Liver (tissue), 9 donors: ENCODE data around the gene EPB42. TPM values are rescaled to one million over a fixed set of nuclear protein-coding genes. Genes with fewer than 3 reads are reported as not detected.

Experiments
- DNase-seq: peaks from one replicate; pipeline ENCODE4 v3.0.0-alpha.2; 2017; ENCODE audit warnings: low spot score
- H3K27ac ChIP-seq, 2 donors: one replicate each; pipeline ENCODE4 v1.7.0; 2013; ENCODE audit warnings: inconsistent platforms in 2 of 2, low read length in 2 of 2, control low read depth in 1 of 2, low read depth in 1 of 2, mild to moderate bottlenecking in 1 of 2
- H3K27me3 ChIP-seq, 4 donors: one replicate each; pipeline versions ENCODE4 v1.6.1 to v1.7.0; 2013; ENCODE audit warnings: low read length in 3 of 4, inconsistent platforms in 1 of 4, mild to moderate bottlenecking in 1 of 4, moderate library complexity in 1 of 4; ENCODE audit not compliant: control insufficient read depth in 4 of 4, insufficient read depth in 4 of 4
- H3K36me3 ChIP-seq, 4 donors: one replicate each; pipeline versions ENCODE4 v1.6.1 to v1.7.0; 2013; ENCODE audit warnings: low read length in 3 of 4, mild to moderate bottlenecking in 3 of 4, low read depth in 1 of 4, moderate library complexity in 1 of 4; ENCODE audit not compliant: control insufficient read depth in 4 of 4, insufficient read depth in 3 of 4
- H3K4me1 ChIP-seq, 4 donors: one replicate each; pipeline versions ENCODE4 v1.6.1 to v1.7.0; 2013; ENCODE audit warnings: low read length in 3 of 4, mild to moderate bottlenecking in 3 of 4, moderate library complexity in 1 of 4; ENCODE audit not compliant: control insufficient read depth in 4 of 4, insufficient read depth in 4 of 4
- H3K4me3 ChIP-seq, 3 donors: one replicate each; pipeline versions ENCODE4 v1.6.1 to v1.7.0; 2013; ENCODE audit warnings: low read length in 3 of 3, control low read depth in 1 of 3, low read depth in 1 of 3, mild to moderate bottlenecking in 1 of 3
- H3K9ac ChIP-seq, 2 donors: one replicate each; pipeline ENCODE4 v1.7.0; 2013; ENCODE audit warnings: low read length in 2 of 2, mild to moderate bottlenecking in 2 of 2, moderate library complexity in 2 of 2, control low read depth in 1 of 2, low read depth in 1 of 2
- H3K9me3 ChIP-seq, 4 donors: one replicate each; pipeline versions ENCODE4 v1.6.1 to v1.7.0; 2013; ENCODE audit warnings: low read length in 3 of 4; ENCODE audit not compliant: control insufficient read depth in 4 of 4
- CTCF ChIP-seq: fragments of 150-350 bp; IDR thresholded peaks from 2 replicates; pipeline ENCODE4 v1.5.1; 2017; ENCODE audit warnings: improper control_type of control experiment, low read depth, low read length; ENCODE audit not compliant: missing input control
- EGR1 ChIP-seq, 2 donors: IDR thresholded peaks; 2 replicates each; pipeline ENCODE4 v1.6.1; 2016 to 2018; ENCODE audit warnings: antibody characterized with exemption in 2 of 2, low read depth in 2 of 2
- FOXA2 ChIP-seq: IDR thresholded peaks from 2 replicates; pipeline ENCODE4 v1.6.1; 2016; ENCODE audit warnings: antibody characterized with exemption
- GABPA ChIP-seq, 2 donors: IDR thresholded peaks in 1 of 2; conservative IDR thresholded peaks in 1 of 2; 2 replicates each; pipeline ENCODE4 v1.6.1; 2016; ENCODE audit warnings: antibody characterized with exemption in 2 of 2, mild to moderate bottlenecking in 1 of 2, moderate library complexity in 1 of 2
- HNF4A ChIP-seq, 2 donors: conservative IDR thresholded peaks; 2 replicates each; pipeline ENCODE4 v1.6.1; 2016; ENCODE audit warnings: antibody characterized with exemption in 2 of 2, mild to moderate bottlenecking in 2 of 2
- JUND ChIP-seq, 2 donors: IDR thresholded peaks; 2 replicates each; pipeline ENCODE4 v1.6.1; 2016; ENCODE audit warnings: antibody characterized with exemption in 2 of 2
- MAX ChIP-seq: IDR thresholded peaks from 2 replicates; pipeline ENCODE4 v1.6.1; 2016; ENCODE audit warnings: antibody characterized with exemption
- NR2F2 ChIP-seq: IDR thresholded peaks from 2 replicates; pipeline ENCODE4 v1.6.1; 2016; ENCODE audit warnings: antibody characterized with exemption
- REST ChIP-seq: IDR thresholded peaks from 2 replicates; pipeline ENCODE4 v1.6.1; 2016; ENCODE audit warnings: antibody characterized with exemption, mild to moderate bottlenecking
- RXRA ChIP-seq, 2 donors: IDR thresholded peaks; 2 replicates each; pipeline ENCODE4 v1.6.1; 2017 to 2018; ENCODE audit warnings: antibody characterized with exemption in 2 of 2, mild to moderate bottlenecking in 1 of 2
- SP1 ChIP-seq: IDR thresholded peaks from 2 replicates; pipeline ENCODE4 v1.6.1; 2018; ENCODE audit warnings: antibody characterized with exemption, mild to moderate bottlenecking
- TAF1 ChIP-seq: conservative IDR thresholded peaks from 2 replicates; pipeline ENCODE4 v1.6.1; 2016; ENCODE audit warnings: antibody characterized with exemption, mild to moderate bottlenecking
- YY1 ChIP-seq: IDR thresholded peaks from 2 replicates; pipeline ENCODE4 v1.6.1; 2016; ENCODE audit warnings: antibody characterized with exemption, mild to moderate bottlenecking
- ZBTB33 ChIP-seq: IDR thresholded peaks from 2 replicates; pipeline ENCODE4 v1.6.1; 2016; ENCODE audit warnings: antibody characterized with exemption
- WGBS: extraction: QIAGEN DNeasy Blood & Tissue Kit; methylation state at CpG from one replicate; pipeline ENCODE4 v1.1.7; 2013; 5-methylcytosine and 5-hydroxymethylcytosine counted together
- polyA plus RNA-seq, 2 donors: library from polyadenylated mRNA; stranded (reverse) in 1 of 2; unstranded in 1 of 2; fragments of 200-250 nt in 1 of 2; fragments of >200 nt in 1 of 2; fragmentation: Nextera tagmentation in 1 of 2; extraction: Ambion mirVana in 1 of 2; gene quantifications; one replicate each; pipeline versions ENCODE4 v1.2.1 to v1.2.3, GENCODE V29; 2013 to 2015
- total RNA-seq, 2 donors: library from RNA; depleted of rRNA; stranded (reverse); fragments of >200 nt; gene quantifications; one replicate each; pipeline ENCODE4 v1.2.3, GENCODE V29; 2014
- donor health status: healthy.
- donor health status: healthy.
- donor health status: healthy.
- donor health status: healthy.
- donor health status: healthy.

Gene EPB42
- total and polyA plus RNA-seq, 4 donors = 0.02 to 247 TPM; not detected in 2

- DNase-seq = no peak
- Histone ChIP-seq H3K9ac (no peak overlapping the region), H3K36me3 (peaks cover 4 to 18% (median 7%) of the 10 kb centered on the region in 4 donors), H3K27me3 (no peaks in the 10 kb centered on the region), H3K4me3 (no peak overlapping the region), H3K27ac (no peak overlapping the region), H3K9me3 (no peaks in the 10 kb centered on the region), H3K4me1 (no peaks in the 10 kb centered on the region)
- TF ChIP-seq NR2F2 = no peak
- no peak for TF ChIP-seq REST
- no peak for TF ChIP-seq FOXA2
- no peak for TF ChIP-seq EGR1 (IDR thresholded peaks at IDR 0.05; ENCODE audit: low read depth in 2 of 2)
- no peak for TF ChIP-seq GABPA (IDR thresholded peaks at IDR 0.05 in 1 of 2, conservative IDR thresholded peaks at IDR 0.05 in 1 of 2)
- TF ChIP-seq JUND (IDR thresholded peaks at IDR 0.05) = no peak
- TF ChIP-seq HNF4A (conservative IDR thresholded peaks at IDR 0.05) = no peak
- TF ChIP-seq SP1 = no peak
- no peak for TF ChIP-seq RXRA (IDR thresholded peaks at IDR 0.05)
- no peak for TF ChIP-seq CTCF
- TF ChIP-seq MAX = no peak
- no peak for TF ChIP-seq TAF1
- no peak for TF ChIP-seq ZBTB33
- WGBS = 90% methylated on average over 4 of the region's 4 CpGs
These were observed 50.9 kb downstream of the EPB42 start for GRCh38 chr15:43169888-43170287.

- Histone ChIP-seq H3K4me1 (no peaks in the 10 kb centered on the region), H3K4me3 (no peak overlapping the region), H3K27ac (no peak overlapping the region), H3K9me3 (no peaks in the 10 kb centered on the region), H3K9ac (no peak overlapping the region), H3K36me3 (peaks cover 4 to 16% (median 8%) of the 10 kb centered on the region in 4 donors), H3K27me3 (no peaks in the 10 kb centered on the region)
- DNase-seq = no peak
- WGBS = 64% methylated on average over 2 of the region's 2 CpGs
- TF ChIP-seq NR2F2 = no peak
- TF ChIP-seq JUND (IDR thresholded peaks at IDR 0.05) = no peak
- no peak for TF ChIP-seq FOXA2
- no peak for TF ChIP-seq REST
- no peak for TF ChIP-seq HNF4A (conservative IDR thresholded peaks at IDR 0.05)
- no peak for TF ChIP-seq CTCF
- no peak for TF ChIP-seq YY1
- TF ChIP-seq MAX = no peak
- TF ChIP-seq EGR1 (IDR thresholded peaks at IDR 0.05; ENCODE audit: low read depth in 2 of 2) = no peak
- no peak for TF ChIP-seq GABPA (IDR thresholded peaks at IDR 0.05 in 1 of 2, conservative IDR thresholded peaks at IDR 0.05 in 1 of 2)
These were observed 52.4 kb downstream of the EPB42 start for GRCh38 chr15:43168192-43169107.
